HG03457 (cell line): ENCODE results near the gene ZNF488.
"Not testable (repeated sequence)": the region's sequence is repeated elsewhere in the genome, so short reads cannot be mapped to it uniquely, and the experiment has no call there.

Source experiments
- ATAC-seq: cut with Tn5 transposase; IDR thresholded peaks from one replicate; pipeline ENCODE4 v1.9.1; 2021; ENCODE audit warnings: moderate number of reproducible peaks; ENCODE audit not compliant: unreplicated experiment

The ZNF488 gene

GRCh38 chr10:47410271-47410670 lies 26.2 kb upstream of the ZNF488 start:
- no peak for ATAC-seq

DNA sequence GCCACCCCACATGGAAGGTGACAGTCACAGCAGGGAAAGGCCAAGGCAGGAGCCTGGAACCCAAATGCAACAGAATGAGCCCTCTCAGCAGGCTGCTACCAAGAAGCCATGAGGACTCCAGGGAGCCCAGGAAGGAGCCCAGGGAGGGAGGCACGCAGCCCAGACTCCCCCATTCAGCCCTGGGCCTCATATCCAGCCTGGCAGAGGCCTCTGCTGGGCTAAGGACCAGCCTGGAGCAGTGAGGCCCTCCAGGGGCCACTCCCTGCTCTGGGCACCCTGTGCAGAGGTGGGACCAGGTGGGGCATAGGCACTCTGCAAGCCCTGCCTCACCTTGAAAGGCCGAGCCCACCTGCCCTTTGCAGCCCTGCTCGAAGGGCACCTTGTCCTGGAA lies 25.8 kb upstream of the ZNF488 start:
- no peak for ATAC-seq

DNA sequence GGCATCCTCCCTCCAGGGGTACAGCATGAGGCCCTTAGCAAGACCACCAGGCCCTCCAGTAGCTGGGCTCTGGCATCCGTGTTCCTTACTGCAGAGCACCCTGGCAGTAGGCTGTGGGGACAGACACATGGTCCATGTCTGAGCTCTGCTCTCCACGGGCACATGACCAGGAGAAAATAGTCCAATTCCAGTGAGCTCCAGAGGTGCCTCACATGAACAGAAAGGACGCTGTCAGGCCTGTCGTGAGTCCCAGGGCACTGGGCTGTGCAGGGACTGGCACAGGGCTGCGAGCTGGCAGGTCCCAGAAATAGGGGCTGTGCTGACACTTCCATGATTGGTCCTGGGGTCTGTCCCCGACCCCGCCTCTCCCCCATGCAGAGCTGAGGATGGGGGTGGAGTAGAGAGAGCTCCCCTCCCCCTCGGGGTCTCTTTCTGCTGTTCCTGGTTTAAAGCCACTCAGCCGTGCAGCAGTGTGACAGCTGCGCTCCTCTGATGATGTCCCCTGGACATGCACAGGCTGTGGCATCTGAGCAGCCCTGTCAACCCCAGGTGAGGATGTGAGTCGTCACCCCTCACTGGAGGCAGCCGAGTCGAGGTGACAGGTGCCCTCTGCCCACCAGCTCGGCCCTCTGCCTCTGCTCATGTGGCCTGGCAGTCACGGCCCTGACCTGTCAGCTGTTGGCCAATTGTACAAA lies 25.2 kb upstream of the ZNF488 start:
- ATAC-seq = no peak

DNA sequence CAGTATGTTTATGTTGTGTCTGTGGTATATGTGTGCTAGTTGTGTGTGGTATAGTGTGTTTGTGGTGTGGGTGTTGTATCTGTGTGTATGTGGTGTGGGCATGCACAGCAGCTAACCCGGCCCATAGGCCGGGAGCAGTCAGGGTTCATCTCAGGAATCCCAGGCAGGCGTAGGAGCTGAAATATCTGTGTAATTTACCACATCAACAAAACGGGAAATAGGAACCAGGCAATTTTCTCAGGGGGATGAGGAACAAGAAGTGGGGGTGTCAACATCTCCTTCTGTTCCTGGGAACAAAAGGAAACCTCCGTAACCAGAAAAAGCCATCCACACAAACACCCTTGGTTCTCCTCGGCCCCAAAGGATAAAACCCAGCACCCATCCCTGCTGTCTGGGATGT lies 24.5 kb upstream of the ZNF488 start:
- ATAC-seq = no peak

- ATAC-seq = no peak
These were observed 23.0 kb upstream of the ZNF488 start for GRCh38 chr10:47406870-47407691.

DNA sequence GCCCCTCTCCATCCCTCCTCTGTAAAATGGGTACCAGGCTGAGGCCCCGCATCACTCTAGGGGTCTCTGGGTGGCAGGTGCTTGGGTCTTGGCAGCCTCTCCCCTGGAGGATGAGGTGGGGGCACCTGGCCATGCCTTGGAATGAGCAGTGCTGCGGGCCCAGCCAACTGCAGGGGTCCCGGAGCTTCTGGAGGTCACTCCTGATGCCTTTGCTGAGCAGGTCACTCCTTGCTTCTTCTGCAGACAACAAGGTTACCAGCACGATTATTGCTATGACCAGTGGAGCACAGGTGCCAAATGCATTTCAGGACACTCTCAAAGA lies 22.4 kb upstream of the ZNF488 start:
- ATAC-seq = no peak

- ATAC-seq = no peak
These were observed 21.9 kb upstream of the ZNF488 start for GRCh38 chr10:47405857-47406547.

DNA sequence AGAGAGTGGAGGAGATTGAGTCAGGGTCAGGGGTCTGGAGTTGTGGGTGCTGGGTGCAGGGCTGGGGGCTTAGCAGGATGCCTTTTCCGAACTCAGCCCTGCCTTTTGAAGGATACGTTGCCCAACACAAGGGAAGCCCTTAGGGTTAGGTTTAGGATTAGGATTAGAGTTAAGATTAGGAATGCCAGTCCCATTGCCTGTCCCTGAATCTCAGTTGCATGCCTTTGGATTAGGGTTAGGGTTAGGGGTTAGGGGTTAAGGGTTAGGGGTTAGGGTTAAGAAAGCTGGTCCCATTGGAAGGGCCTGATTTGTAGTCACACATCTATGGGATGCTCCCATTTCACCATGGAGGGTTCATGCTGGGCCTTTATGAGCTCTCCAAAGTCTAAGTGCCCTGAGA lies 20.8 kb upstream of the ZNF488 start:
- no peak for ATAC-seq

- ATAC-seq = no peak
These were observed 20.4 kb upstream of the ZNF488 start for GRCh38 chr10:47404446-47404845.

- no peak for ATAC-seq
These were observed 19.6 kb upstream of the ZNF488 start for GRCh38 chr10:47403446-47404318.

DNA sequence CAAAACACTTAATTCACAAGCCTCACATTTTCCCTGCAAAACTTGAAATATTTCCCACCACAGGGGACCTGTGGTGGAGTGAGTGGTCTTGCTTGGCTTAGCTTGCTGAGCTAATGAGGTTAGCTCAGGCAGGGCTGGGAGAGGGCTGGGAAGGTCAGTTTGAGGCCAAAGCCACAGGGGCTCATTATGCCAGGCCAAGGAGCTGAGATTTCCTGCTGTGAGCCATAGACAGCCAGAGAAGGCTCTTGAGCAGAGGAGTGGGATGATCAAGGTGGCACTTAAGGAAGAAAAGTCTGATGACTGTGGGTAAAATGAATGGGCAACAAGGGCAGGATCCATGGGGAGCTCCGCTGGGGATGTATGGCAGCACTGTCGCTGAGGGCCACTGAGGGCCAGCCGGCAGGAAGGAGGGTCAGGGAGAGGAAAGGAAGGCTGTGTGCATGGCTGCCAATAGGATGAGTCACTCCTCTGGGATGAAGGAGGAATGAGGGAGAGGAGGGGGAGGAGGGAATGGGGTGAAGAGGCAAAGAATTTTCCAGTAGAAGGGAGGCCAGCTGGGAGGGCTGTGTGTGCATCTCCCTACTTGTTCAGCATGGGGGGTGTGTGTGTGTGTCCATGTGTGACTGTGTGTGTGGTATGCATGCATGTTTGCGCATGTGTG lies 18.7 kb upstream of the ZNF488 start:
- no peak for ATAC-seq

- ATAC-seq = no peak
These were observed 18.0 kb upstream of the ZNF488 start for GRCh38 chr10:47401874-47402640.

DNA sequence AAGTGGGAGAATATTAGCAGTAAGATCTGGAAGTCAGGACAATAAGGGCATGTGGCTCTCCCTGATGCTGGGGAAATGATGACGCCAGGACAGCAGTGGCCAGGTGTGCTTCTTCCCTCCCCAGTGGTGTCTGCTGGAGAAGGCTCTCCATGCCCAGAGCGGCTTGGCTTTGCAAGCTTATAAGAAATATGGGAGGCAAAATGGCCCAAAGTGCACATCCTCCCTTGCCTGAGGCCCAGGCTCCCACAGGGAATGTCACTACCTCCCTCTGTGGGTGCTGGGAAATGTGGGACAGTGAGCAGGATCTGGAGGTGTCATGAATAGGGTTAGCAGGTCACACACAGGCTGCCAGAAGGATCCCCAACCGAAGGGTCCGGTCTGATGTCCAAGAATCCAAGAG lies 17.1 kb upstream of the ZNF488 start:
- ATAC-seq = no peak

DNA sequence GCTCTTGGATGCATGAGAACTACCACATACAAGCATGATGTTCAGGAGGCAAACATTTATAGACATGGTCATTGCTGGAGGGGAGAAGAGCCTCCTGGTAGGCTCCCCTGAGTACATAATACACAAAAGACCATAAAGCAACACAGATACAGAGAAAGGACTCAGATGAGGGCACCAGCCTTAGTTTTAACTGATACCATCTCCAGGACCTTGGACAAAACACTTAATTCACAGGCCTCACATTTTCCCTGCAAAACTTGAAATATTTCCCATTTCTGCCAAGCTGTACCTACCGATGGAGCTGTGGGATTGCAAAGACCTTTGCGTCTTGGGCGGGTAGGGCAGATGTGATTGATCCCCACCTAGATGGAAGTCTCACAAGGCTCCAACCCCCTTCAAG lies 16.7 kb upstream of the ZNF488 start:
- ATAC-seq = no peak

GRCh38 chr10:47400251-47400650 lies 16.2 kb upstream of the ZNF488 start:
- no peak for ATAC-seq

DNA sequence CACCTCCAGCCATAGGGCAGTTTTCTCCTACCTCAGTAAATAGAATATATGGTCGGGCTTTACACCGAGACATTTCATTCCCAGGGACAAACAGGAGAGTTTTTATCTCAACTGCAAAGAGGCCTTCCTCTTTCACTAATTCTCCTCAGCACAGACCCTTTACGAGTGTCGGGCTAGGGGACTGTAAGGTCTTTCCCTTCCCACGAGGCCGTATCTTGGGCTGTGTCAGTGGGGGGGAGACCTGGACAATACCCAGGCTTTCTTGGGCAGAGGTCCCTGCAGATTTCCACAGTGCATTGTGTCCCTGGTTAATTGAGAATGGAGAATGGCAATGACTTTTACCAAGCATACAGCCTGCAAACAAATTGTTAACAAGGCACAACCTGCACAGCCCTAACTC lies 13.2 kb upstream of the ZNF488 start:
- ATAC-seq = no peak

DNA sequence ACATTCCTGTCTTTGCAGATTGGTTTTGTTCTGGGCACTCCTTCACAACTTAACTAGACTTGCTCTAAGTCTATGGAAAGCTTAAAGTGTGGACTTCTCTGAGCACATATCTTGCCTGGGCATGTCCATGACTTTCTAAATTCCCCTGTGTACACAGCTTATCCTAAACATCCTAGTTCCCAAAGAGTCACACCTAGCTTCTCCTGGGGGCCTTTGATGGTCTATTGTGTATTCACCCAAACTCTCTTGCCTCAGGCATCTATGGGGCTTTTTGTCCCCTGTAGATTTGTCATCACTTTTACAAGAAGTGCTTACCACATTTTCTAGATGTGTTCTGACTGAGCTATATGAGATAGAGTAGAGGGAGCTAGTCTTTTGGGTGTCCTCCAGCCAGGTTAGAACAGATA lies 12.2 kb upstream of the ZNF488 start:
- ATAC-seq = no peak

GRCh38 chr10:47389619-47390018 lies 5.5 kb upstream of the ZNF488 start:
- no peak for ATAC-seq

GRCh38 chr10:47388879-47389278 lies 4.8 kb upstream of the ZNF488 start:
- no peak for ATAC-seq

- not testable (repeated sequence) for ATAC-seq
These were observed 2.0 kb upstream of the ZNF488 start for GRCh38 chr10:47386104-47386503.
